Activated CD4-positive, alpha-beta memory T cell treated with anti-CD3 and anti-CD28 coated beads for 36 hours (primary cell): ENCODE measurements around the gene WDR5B. TPM values are rescaled to one million over a fixed set of nuclear protein-coding genes. Genes with fewer than 3 reads are reported as not detected.
"Not testable (repeated sequence)": the region's sequence is repeated elsewhere in the genome, so short reads cannot be mapped to it uniquely, and the experiment has no call there.

ENCODE experiments used
- CTCF ChIA-PET: fragments of 350-600 bp; sonication (Branson Sonifier 250); formaldehyde crosslinking; loops from one replicate; lab custom pipeline; 2021; ENCODE audit warnings: antibody characterized with exemption, inconsistent platforms; lab: Charles Lee
- POLR2A ChIA-PET: fragments of 350-600 bp; sonication (Branson Sonifier 250); formaldehyde crosslinking; loops from one replicate; lab custom pipeline; 2021; ENCODE audit warnings: antibody characterized with exemption; lab: Charles Lee
- DNase-seq: peaks from one replicate; pipeline ENCODE4 v3.0.0-alpha.2; 2020
- H3K27ac Mint-ChIP-seq: one replicate; pipeline ENCODE4 v1.8.0; 2021; ENCODE audit warnings: mixed read lengths
- H3K27me3 Mint-ChIP-seq: one replicate; pipeline ENCODE4 v1.8.0; 2021; ENCODE audit warnings: mixed read lengths
- H3K36me3 Mint-ChIP-seq: one replicate; pipeline ENCODE4 v1.8.0; 2021; ENCODE audit warnings: mixed read lengths
- H3K4me1 Mint-ChIP-seq: one replicate; pipeline ENCODE4 v1.8.0; 2021; ENCODE audit warnings: low read depth, mixed read lengths
- H3K4me3 Mint-ChIP-seq: one replicate; pipeline ENCODE4 v1.8.0; 2021; ENCODE audit warnings: mild to moderate bottlenecking, mixed read lengths
- H3K9me3 Mint-ChIP-seq: one replicate; pipeline ENCODE4 v1.8.0; 2021; ENCODE audit warnings: mixed read lengths
- intact Hi-C: fragments of 100-400 bp; cut with micrococcal nuclease; formaldehyde crosslinking; loops from one replicate; pipeline ENCODE4 v1.15.1; 2023
- total RNA-seq, 2 experiments: library from RNA; stranded (reverse); gene quantifications; one replicate each; pipeline ENCODE4 v1.2.3, GENCODE V29; 2021

The WDR5B gene
- total RNA-seq, 2 experiments from 2014 or later: 3.7 to 4.4 TPM

- H3K27ac Mint-ChIP-seq: peak overlapping the region; percentile 94
- POLR2A ChIA-PET: interaction anchor here (1.0 to 1.8 kb wide), 5 partner anchors 17 to 265 kb away, joined by 3 to 6 read pairs (median 5); partner anchors contain the start of genes FAM162A and MIX23
- H3K9me3 Mint-ChIP-seq, DNase-seq, H3K27me3 Mint-ChIP-seq: not testable (repeated sequence)
- H3K36me3 Mint-ChIP-seq: peaks cover 27% of the 10 kb centered on the region
- H3K4me3 Mint-ChIP-seq: peak overlapping the region; percentile 39
- intact Hi-C loops: loop anchor here (1.0 to 5.0 kb wide), 8 partner anchors 19 to 819 kb away; partner anchors contain the start of gene FAM162A
- CTCF ChIA-PET: interaction anchor here (1.9 kb wide), 1 partner anchor 18 kb away, joined by 6 read pairs; the partner anchor contains the start of gene FAM162A
- H3K4me1 Mint-ChIP-seq: peaks cover 26% of the 10 kb centered on the region
These were observed 50.1 kb downstream of the WDR5B start for GRCh38 chr3:122365582-122366378.

DNA sequence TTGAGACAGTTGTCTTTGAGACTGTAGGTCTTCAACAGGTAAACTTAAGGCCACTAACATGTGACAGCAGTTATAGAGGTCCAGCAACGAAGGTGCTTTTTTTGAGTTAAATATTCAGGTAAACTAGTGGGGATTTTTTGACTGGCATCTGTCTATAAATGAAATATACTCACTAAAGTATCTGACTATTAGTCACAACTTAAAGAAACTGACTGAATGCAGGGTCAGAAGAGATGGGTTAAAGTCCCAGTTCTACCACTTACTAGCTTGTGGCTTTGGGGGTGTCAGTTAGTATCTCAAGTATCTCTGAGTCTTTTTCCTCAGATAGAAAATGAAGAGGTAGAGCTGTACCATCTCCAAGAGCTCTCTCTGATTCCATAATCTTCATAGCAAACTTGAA, 50.8 kb downstream of the WDR5B start:
- peaks cover 26% of the 10 kb centered on the region for H3K4me1 Mint-ChIP-seq
- H3K9me3 Mint-ChIP-seq: no peaks in the 10 kb centered on the region
- intact Hi-C loops: loop anchor here (1.0 to 5.0 kb wide), 8 partner anchors 19 to 818 kb away; partner anchors contain the start of gene FAM162A
- H3K27me3 Mint-ChIP-seq: no peaks in the 10 kb centered on the region
- DNase-seq: no peak
- H3K27ac Mint-ChIP-seq: peak overlapping the region; percentile 94
- peaks cover 29% of the 10 kb centered on the region for H3K36me3 Mint-ChIP-seq
- ChIA-PET POLR2A (interaction anchor here (1.2 to 1.8 kb wide), 4 partner anchors 18 to 264 kb away, joined by 3 to 6 read pairs (median 6); partner anchors contain the start of genes FAM162A and MIX23), CTCF (interaction anchor here (1.1 to 1.9 kb wide), 2 partner anchors 19 to 28 kb away, joined by 3 to 6 read pairs; partner anchors contain the start of gene FAM162A)
- H3K4me3 Mint-ChIP-seq: no peak overlapping the region

- ChIA-PET POLR2A (interaction anchor here (1.2 to 1.6 kb wide), 2 partner anchors 18 to 263 kb away, joined by 5 to 6 read pairs; partner anchors contain the start of gene MIX23), CTCF (interaction anchor here (1.1 to 1.9 kb wide), 2 partner anchors 20 to 28 kb away, joined by 3 to 6 read pairs; partner anchors contain the start of gene FAM162A)
- intact Hi-C loops: loop anchor here (2.0 kb wide), 1 partner anchor 818 kb away; no protein-coding TSS in a partner anchor
- no peaks in the 10 kb centered on the region for H3K9me3 Mint-ChIP-seq
- H3K4me3 Mint-ChIP-seq: no peak overlapping the region
- H3K4me1 Mint-ChIP-seq: peaks cover 26% of the 10 kb centered on the region
- H3K27me3 Mint-ChIP-seq: no peaks in the 10 kb centered on the region
- peak overlapping the region; percentile 94 for H3K27ac Mint-ChIP-seq
- peaks cover 28% of the 10 kb centered on the region for H3K36me3 Mint-ChIP-seq
- DNase-seq: no peak
These were observed 51.4 kb downstream of the WDR5B start for GRCh38 chr3:122364490-122364889.

Other genes with a start within 250 kb of the WDR5B start
- gene CASR, start 232.4 kb downstream of the WDR5B start, total RNA-seq: under 1 TPM; 0.14 to 0.19 TPM
- gene CSTA, start 90.8 kb downstream of the WDR5B start, total RNA-seq: not detected
- gene MIX23, start 32.8 kb downstream of the WDR5B start, total RNA-seq: 10 to 100 TPM; 86.4 to 87.8 TPM
- gene FAM162A, start 31.9 kb downstream of the WDR5B start, total RNA-seq: 100 to 1,000 TPM in 1 of 2 experiments, 10 to 100 TPM in 1; 99.1 to 102 TPM
- 10 to 100 TPM; 43.4 to 46.0 TPM for gene KPNA1, start 98.9 kb upstream of the WDR5B start, total RNA-seq
- gene PARP9, start 148.2 kb upstream of the WDR5B start, total RNA-seq: 10 to 100 TPM; 38.1 to 38.4 TPM
- 10 to 100 TPM; 39.6 to 40.8 TPM for gene DTX3L, start 148.3 kb upstream of the WDR5B start, total RNA-seq
- gene PARP15, start 161.6 kb upstream of the WDR5B start, total RNA-seq: 10 to 100 TPM in 1 of 2 experiments, 1 to 10 TPM in 1; 9.1 to 11.0 TPM